MG63 (cell line): Measurements from ENCODE around the gene THSD4. TPM values are rescaled to one million over a fixed set of nuclear protein-coding genes. Genes with fewer than 3 reads are reported as not detected.
"Not testable (repeated sequence)": the region's sequence is repeated elsewhere in the genome, so short reads cannot be mapped to it uniquely, and the experiment has no call there.

Experiments used
- DNase-seq: peaks from one replicate; pipeline ENCODE4 v3.0.0-alpha.2; 2020
- H3K27me3 ChIP-seq: fragments of 250-450 bp; sonication (Bioruptor Pico); 2 replicates; pipeline ENCODE4 v1.5.1; 2020; ENCODE audit warnings: mild to moderate bottlenecking, moderate library complexity
- H3K36me3 ChIP-seq: fragments of 250-450 bp; sonication (Bioruptor Pico); 2 replicates; pipeline ENCODE4 v1.5.1; 2020; ENCODE audit warnings: mild to moderate bottlenecking, moderate library complexity
- H3K4me3 ChIP-seq: fragments of 250-450 bp; sonication (Bioruptor Pico); 2 replicates; pipeline ENCODE4 v1.5.1; 2020; ENCODE audit warnings: mild to moderate bottlenecking, moderate library complexity
- H3K9me3 ChIP-seq: fragments of 250-450 bp; sonication (Bioruptor Pico); 2 replicates; pipeline ENCODE4 v1.5.1; 2020; ENCODE audit warnings: mild to moderate bottlenecking, moderate library complexity
- total RNA-seq: library from RNA; depleted of rRNA; stranded (reverse); fragments of >200 nt; shearing (Covaris generic); gene quantifications from 2 replicates; pipeline ENCODE4 v1.2.3, GENCODE V29; 2014; ENCODE audit warnings: low replicate concordance

Gene THSD4
- total RNA-seq, 1 experiment from 2014 or later: 10.2 TPM

DNA sequence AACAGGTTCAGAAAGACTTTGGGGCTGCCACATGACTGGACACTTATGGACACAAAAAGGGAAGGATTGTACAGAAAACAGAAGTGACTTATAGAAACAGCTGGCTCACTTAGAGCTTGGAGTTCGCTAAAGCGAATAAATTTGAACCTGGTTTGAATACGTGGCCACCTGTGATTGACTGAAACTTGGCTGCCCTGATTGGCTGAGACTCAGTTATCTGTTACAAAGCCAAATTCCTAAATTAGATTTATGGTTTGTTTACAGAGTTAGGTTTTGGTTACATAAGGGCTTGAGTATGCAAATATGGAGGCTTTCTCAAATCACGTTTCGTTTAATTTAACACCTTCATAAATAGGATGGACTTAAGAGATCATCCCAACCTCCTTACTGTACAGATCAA lies 270.2 kb downstream of the THSD4 start:
- Histone ChIP-seq H3K36me3 (no peaks in the 10 kb centered on the region), H3K9me3 (no peaks in the 10 kb centered on the region), H3K4me3 (no peak overlapping the region), H3K27me3 (no peaks in the 10 kb centered on the region)
- DNase-seq: no peak

DNA sequence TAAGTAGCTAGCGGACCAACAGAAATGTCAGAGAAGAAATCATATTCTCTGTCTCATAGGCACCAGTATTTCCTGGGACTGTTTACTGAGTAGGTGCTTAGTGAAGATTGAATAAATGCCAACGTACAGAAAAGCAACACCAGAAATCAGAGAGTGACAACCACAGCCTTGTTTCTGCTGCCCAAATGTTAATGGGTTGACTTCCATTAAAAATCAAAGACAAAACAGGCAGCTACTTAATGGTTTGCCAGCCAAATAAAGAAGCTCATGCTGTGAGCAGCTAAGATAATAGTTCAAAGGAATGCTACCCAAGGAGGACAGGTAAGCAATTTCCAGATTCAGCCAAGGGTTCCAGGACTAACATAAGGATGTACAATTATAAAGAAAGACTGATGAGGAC lies 270.7 kb downstream of the THSD4 start:
- Histone ChIP-seq H3K9me3 (no peaks in the 10 kb centered on the region), H3K36me3 (no peaks in the 10 kb centered on the region), H3K4me3 (no peak overlapping the region), H3K27me3 (no peaks in the 10 kb centered on the region)
- DNase-seq: no peak

DNA sequence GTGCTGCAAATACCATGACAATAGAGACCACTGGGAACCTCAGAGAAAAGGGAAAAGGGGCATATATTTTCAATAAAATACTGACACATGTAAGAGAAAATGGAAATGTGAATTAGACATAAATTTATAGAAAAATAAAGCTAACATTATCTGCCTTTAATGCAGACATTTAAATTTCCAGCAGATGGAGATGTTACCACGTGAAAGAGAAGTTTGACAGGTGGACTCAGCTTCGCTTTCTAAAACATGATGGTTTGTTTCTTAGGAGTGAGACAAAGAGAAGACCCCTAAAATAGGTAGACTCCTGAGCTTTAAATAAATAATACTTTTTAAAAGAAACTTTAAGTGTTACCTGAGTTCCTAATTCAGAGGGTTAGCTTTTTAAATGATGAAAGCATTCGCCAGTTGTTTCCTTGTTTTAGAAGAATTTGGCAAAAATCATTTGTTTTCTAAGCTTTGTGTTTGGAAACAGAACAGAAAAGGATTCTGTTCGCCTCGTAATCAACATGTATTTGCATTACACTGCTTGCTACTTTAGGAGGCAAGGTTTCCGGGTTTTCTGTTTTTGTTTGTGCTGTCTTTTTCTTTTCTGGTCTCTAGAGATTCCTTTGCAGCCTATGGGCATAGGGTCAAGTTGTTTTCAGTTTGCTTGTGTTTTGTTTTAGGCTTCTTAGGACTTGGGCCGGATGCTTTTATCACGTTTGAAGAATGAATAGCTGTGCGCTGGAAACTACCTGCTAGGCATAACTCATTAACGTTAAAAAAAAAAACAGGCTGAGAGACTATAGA lies 271.4 kb downstream of the THSD4 start:
- Histone ChIP-seq H3K9me3 (no peaks in the 10 kb centered on the region), H3K4me3 (no peak overlapping the region), H3K27me3 (no peaks in the 10 kb centered on the region), H3K36me3 (no peaks in the 10 kb centered on the region)
- no peak for DNase-seq

DNA sequence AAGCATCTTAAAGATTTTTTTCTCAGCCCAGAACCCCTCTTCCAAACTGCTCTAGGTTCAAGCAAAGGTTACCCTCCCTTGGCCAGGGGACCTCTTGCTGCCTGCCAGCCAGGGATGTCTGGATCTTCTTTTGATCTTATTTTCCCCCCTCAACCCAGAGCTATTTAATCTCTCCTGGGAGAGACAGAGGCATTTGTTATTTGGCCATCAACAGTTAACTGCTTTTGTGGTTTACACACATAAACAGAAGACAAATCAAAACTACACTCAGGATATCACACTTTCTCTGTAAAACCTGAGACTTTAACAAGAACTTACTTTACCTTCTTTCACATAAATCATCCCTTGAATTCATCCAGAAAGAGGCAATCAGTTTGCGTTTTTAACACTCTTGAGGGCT lies 272.5 kb downstream of the THSD4 start:
- Histone ChIP-seq H3K27me3 (no peaks in the 10 kb centered on the region), H3K4me3 (no peak overlapping the region), H3K9me3 (no peaks in the 10 kb centered on the region), H3K36me3 (no peaks in the 10 kb centered on the region)
- DNase-seq: no peak

DNA sequence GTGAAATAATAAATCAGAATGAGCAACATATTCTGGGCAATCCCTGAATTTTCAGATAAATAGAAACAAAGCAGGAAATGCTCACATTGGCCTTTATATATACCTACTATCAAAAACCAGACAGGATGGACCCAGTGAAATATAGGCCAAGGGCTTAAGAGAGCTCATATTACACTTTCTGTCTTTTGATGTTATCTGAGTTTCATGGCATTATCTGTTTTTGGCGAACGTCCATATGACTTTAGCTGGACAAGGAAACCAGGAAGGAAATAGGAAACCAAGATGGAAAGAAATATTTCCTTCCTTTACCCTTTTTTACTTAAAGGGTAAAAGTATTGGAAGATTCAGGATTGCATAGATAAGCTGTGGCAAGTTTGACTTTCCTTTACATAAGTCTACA lies 274.8 kb downstream of the THSD4 start:
- no peak for DNase-seq
- no peaks in the 10 kb centered on the region for H3K27me3 ChIP-seq

DNA sequence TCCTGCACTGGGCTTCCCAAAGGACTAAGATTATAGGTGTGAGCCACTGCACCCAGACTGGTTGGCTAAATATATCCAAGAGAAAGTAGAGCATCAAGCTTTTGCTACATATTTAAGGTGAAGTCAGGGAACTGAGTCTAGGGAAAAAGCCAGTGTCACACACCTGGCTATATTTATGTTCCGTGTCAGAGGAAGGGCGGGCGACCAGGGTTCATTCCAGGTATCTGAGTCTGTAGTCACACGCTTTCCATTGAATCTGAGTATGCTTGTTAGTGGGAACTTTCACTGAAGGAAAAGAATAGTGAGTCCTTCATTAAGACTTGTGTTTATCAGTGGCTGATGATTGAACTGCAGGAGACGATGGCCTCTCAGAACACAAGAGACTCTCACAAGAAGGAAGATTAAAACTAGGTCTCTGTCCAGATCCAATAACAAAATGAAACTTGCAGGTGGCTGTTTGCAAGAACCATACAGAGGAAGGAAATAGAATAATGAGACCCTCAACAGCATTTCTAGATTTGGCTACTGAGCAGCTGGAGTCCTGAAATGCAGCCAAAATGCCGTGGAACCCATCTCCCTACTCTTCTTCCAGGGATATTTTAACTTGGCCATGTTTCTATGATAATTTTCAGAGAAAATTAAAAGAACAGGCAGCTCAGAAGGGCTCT lies 276.3 kb downstream of the THSD4 start:
- H3K27me3 ChIP-seq: no peaks in the 10 kb centered on the region
- no peaks in the 10 kb centered on the region for H3K36me3 ChIP-seq
- H3K4me3 ChIP-seq: no peak overlapping the region
- DNase-seq: no peak
- H3K9me3 ChIP-seq: no peaks in the 10 kb centered on the region

More for the DNA sequence above, 274.8 kb downstream of the THSD4 start:
- Histone ChIP-seq H3K36me3 (no peaks in the 10 kb centered on the region), H3K4me3 (no peak overlapping the region), H3K9me3 (no peaks in the 10 kb centered on the region)

DNA sequence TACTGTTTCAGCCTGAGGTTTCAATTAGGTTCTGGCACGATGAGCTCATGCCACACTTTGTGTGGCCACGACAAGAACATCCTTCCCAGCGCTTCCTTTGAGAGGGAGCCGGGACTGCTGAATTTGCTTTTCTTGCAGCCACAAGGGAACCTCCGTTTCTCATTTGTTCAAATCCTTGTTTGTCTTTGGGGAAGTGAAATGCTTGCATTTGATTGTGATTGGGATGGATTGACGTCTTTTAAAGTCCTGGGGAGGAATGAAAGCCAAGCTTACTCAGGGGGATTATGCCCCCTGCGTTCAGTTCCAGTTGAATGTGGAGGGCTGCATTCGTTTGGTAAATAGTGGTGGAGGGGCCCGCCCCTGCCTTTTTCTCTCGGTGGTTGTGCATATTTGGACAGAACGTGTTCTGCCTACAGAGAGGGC lies 277.6 kb downstream of the THSD4 start:
- H3K36me3 ChIP-seq: no peaks in the 10 kb centered on the region
- H3K9me3 ChIP-seq: no peaks in the 10 kb centered on the region
- no peaks in the 10 kb centered on the region for H3K27me3 ChIP-seq
- H3K4me3 ChIP-seq: no peak overlapping the region
- DNase-seq: no peak

DNA sequence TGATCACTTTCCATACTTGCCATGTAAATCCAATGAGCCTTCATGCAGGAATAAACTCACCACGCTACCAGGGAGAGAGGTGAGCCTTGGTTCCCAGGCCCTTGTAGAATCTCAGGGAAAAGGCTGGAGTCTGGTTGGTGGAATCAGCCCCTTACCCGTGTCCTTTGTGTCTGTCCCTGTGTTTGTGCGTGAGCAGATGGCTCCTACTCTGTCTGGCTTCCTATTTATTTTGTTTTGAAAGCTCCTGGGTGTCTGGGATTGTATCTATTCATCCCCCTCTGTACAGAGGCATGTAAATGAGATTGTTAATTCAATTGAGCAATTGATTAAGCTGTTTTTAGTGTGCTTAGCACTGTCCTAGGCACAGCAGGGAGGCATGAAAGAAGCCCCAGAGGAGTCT lies 278.1 kb downstream of the THSD4 start:
- no peaks in the 10 kb centered on the region for H3K9me3 ChIP-seq
- no peaks in the 10 kb centered on the region for H3K36me3 ChIP-seq
- no peaks in the 10 kb centered on the region for H3K27me3 ChIP-seq

DNA sequence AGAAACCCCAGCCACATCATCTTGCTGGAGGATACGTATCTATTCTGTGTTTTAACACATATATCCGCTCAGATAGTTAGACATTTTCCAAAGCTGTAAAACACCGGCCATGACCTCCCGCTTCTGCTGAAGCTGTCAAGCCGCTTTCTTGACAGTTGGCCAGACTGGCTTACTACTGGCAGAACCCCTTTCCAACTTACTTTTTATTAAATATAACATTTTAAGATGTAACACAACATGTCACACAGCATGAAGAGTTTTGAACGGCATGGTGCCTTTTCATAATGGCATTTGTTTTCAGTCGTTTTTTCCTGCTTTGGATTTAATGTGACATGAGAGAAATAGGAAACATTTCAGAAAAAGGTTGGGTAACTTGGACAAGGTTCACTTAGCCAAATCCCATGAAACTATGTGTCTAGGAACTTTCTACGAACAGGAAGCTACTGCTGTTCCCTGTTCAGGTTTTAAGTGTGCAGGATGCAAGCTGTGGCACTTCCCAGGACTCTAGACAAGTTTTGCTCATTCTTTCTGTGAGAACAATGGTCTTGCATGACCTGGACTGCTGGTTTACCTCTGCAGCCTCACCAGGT lies 281.4 kb downstream of the THSD4 start:
- Histone ChIP-seq H3K4me3 (no peak overlapping the region), H3K36me3 (no peaks in the 10 kb centered on the region), H3K27me3 (no peaks in the 10 kb centered on the region), H3K9me3 (no peaks in the 10 kb centered on the region)
- no peak for DNase-seq

More for the DNA sequence above, 278.1 kb downstream of the THSD4 start:
- H3K4me3 ChIP-seq: no peak overlapping the region
- DNase-seq: no peak

DNA sequence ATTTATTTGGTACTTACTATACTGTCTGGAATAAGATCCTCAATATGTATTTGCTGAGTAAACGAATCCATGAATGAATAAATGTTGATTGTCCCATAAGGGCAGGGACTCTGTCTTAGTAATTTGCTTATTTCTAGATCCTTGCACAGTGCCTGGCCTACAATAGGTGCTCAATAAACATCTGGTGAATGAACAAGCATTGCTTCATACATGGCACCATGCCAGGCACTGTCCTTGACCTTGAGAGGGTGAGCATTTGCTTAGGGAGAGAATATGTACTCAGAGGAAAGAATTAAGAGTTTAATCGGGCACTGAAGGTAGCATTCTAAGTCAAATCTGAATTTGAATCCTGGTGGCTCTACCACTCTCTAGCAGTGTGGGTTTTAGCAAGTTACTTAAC lies 282.1 kb downstream of the THSD4 start:
- Histone ChIP-seq H3K4me3 (no peak overlapping the region), H3K27me3 (no peaks in the 10 kb centered on the region), H3K9me3 (no peaks in the 10 kb centered on the region), H3K36me3 (no peaks in the 10 kb centered on the region)
- DNase-seq: peak; percentile 23

DNA sequence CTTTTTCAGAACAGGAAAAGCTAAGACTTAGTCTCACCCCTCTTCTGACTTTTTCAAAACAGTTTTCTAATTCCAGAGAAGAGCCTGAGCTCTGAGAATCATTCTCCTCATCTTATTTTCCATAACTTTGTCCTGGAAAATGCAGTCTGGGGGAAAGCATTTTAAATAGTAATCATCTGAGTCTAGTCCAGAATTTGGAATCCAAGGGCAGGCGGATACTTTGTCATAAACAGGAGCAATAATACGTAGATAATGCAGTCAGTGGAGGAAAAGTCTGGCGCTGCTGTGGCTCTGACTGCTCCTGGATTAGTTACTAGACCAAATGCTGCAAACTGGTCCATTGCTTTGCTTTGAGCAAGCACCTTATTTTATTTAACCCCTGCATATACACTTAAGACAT lies 285.0 kb downstream of the THSD4 start:
- Histone ChIP-seq H3K4me3 (no peak overlapping the region), H3K27me3 (no peaks in the 10 kb centered on the region), H3K36me3 (no peaks in the 10 kb centered on the region), H3K9me3 (peaks cover 4% of the 10 kb centered on the region)
- no peak for DNase-seq

DNA sequence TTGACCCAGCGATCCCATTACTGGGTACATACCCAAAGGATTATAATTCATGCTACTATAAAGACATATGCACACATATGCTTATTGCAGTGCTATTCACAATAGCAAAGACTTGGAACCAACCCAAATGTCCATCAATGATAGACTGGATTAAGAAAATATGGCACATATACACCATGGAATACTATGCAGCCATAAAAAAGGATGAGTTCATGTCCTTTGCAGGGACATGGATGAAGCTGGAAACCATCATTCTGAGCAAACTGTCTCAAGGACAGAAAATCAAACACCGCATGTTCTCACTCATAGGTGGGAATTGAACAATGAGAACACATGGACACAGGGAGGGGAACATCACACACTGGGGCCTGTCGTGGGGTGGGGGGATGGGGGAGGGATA lies 286.5 kb downstream of the THSD4 start:
- DNase-seq, H3K4me3 ChIP-seq, H3K9me3 ChIP-seq, H3K36me3 ChIP-seq, H3K27me3 ChIP-seq: not testable (repeated sequence)

DNA sequence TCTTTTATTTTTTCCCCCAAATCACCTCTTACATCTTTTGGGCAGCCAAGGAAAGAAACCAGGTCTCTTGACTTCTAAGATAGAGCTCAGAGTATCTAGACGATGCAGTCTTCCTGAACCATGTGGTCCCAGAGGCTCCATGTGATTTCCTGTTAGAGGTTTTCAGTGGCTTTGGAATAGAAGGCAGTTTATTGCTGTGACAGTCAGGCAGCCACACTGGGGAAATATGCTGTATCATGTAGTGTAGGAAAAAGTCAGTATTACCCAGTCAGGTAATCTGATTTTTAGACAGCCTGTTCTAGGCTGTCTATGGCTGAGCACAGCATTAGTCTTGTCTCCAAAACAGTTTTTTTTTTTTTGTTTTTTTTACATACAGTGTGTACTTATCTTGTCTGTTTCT lies 294.3 kb downstream of the THSD4 start:
- no peak for DNase-seq
- H3K4me3 ChIP-seq: no peak overlapping the region
- H3K9me3 ChIP-seq: peaks cover under 1% of the 10 kb centered on the region; the same call in 1 of the 2 replicates
- peaks cover 5% of the 10 kb centered on the region for H3K36me3 ChIP-seq
- no peaks in the 10 kb centered on the region for H3K27me3 ChIP-seq

DNA sequence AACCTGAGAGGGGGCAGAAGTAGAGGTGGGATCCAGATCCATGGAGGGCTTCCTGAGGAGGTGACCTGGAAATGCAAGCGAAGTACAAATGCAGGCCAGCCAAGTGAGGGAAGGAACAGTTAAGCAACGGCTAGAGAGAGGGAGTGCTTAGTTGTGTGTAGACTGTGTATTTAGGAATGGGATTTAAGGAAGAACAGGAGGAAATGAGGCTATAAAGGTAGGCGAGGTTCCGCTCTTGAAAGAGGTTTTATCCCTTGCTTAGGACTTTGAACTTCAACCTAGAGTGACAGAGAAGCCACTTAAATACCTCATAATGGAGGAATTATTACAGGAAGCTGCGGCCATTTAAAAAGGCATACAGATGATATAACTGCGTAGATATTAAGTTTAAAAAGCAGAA lies 295.1 kb downstream of the THSD4 start:
- no peak overlapping the region for H3K4me3 ChIP-seq
- no peak for DNase-seq
- H3K9me3 ChIP-seq: no peaks in the 10 kb centered on the region
- H3K27me3 ChIP-seq: no peaks in the 10 kb centered on the region
- peaks cover 5% of the 10 kb centered on the region for H3K36me3 ChIP-seq

DNA sequence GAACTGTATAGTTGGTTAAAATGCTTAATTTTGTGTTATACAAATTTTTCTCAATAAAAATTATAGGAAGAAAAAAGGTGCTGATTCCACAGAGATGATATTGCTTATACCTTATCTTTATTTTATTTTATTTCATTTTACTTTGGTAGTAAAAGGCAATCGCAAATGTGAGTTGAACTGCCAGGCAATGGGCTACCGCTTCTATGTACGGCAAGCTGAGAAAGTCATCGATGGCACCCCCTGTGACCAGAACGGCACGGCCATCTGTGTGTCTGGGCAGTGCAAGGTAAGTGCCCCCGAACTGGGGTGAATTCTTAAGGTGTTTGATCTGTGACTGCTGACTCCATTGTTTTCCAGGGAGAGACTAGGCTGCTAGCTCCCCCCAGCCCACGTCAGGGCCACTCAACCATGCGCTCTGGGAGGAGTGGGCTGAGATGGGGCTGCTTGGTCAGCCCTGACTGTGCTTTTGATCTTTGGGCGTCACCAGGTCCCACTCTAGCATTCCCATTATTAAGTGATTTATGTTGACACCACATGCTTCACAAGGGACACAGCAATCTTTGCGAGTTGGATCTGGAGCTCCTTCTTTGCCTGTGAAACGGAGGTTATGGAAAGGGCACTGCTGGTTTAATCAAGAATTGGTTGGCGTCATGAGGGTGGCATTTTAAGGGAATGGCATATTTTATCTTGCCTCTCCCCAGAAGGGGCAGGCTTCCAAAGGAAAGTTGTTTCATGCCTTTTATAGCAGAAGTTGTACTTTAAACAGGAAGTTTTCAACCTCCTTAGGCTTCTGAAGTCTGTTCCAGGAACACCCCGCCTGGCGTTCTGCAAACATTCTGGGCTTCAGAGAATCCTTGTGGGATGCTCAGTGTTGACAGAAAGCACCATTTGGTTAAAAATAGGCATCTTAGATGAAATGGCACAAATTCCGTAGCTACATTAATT lies 296.5 kb downstream of the THSD4 start:
- H3K4me3 ChIP-seq: no peak overlapping the region
- H3K27me3 ChIP-seq: no peaks in the 10 kb centered on the region
- H3K9me3 ChIP-seq: no peaks in the 10 kb centered on the region
- H3K36me3 ChIP-seq: peaks cover 5% of the 10 kb centered on the region
- peak; percentile 43 for DNase-seq

DNA sequence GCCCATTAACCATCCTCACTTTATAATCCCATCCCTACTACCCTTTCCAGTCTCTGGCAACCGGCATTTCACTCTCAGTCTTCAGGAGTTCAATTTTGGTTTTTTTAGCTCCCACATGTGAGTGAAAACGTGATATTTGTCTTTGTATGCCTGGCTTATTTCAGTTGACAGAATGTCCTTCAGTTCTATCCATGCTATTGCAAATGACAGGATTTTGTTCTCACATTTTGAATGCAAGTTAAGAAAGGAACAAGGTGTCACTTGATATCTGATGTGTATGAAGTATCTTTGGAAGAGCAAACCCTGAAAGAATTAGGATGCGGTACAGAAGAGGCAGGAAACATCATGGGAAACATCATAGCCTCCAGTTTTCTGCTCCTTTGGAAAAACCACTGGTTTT lies 298.1 kb downstream of the THSD4 start:
- no peak for DNase-seq
- peaks cover 5% of the 10 kb centered on the region for H3K36me3 ChIP-seq
- H3K4me3 ChIP-seq: no peak overlapping the region
- no peaks in the 10 kb centered on the region for H3K9me3 ChIP-seq
- no peaks in the 10 kb centered on the region for H3K27me3 ChIP-seq

DNA sequence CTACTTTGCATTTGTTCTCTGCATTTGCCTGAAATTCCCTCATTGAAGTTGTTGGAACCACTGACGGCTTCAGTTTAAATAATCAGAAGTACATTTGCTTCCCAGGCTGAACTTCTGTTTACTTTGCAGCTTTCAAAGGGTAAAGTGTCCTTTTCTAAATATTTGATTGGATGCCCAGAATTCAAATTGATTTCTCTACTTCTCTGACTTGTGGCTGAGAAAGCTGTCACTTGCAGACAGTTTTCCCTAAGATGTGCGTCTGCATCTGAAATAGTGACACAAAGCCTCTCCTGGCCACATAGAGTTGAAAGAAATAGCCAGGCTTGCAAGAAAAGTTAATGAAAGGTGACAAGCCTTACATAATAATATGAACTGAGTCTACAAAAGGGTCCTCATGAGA lies 299.6 kb downstream of the THSD4 start:
- Histone ChIP-seq H3K36me3 (peaks cover 5% of the 10 kb centered on the region), H3K9me3 (no peaks in the 10 kb centered on the region), H3K27me3 (no peaks in the 10 kb centered on the region), H3K4me3 (no peak overlapping the region)
- no peak for DNase-seq
